ENCODE data around the gene IFITM10.

IFITM10 gene

GRCh38 chr11:1736447-1736992 is 13.9 kb downstream of the IFITM10 start:
- no peak for DNase-seq

GRCh38 chr11:1735271-1735670 is 15.1 kb downstream of the IFITM10 start:
- DNase-seq: no peak

- DNase-seq: no peak
Observed at GRCh38 chr11:1734641-1735081, 15.7 kb downstream of the IFITM10 start.

GRCh38 chr11:1733716-1734640 is 16.4 kb downstream of the IFITM10 start:
- no peak for DNase-seq

- no peak for DNase-seq
Observed at GRCh38 chr11:1733009-1733715, 17.2 kb downstream of the IFITM10 start.

- no peak for DNase-seq
Observed at GRCh38 chr11:1732418-1733008, 17.9 kb downstream of the IFITM10 start.

GRCh38 chr11:1731451-1732059 is 18.8 kb downstream of the IFITM10 start:
- DNase-seq: no peak

GRCh38 chr11:1730059-1730629 is 20.3 kb downstream of the IFITM10 start:
- no peak for DNase-seq

GRCh38 chr11:1729692-1730011 is 20.7 kb downstream of the IFITM10 start:
- DNase-seq: no peak

GRCh38 chr11:1728931-1729691 is 21.3 kb downstream of the IFITM10 start:
- DNase-seq: no peak

- DNase-seq: no peak
Observed at GRCh38 chr11:1728301-1728700, 22.1 kb downstream of the IFITM10 start.

GRCh38 chr11:1727861-1728260 is 22.5 kb downstream of the IFITM10 start:
- DNase-seq: no peak

- DNase-seq: no peak
Observed at GRCh38 chr11:1727096-1727690, 23.2 kb downstream of the IFITM10 start.

GRCh38 chr11:1719781-1720180 is 30.6 kb downstream of the IFITM10 start:
- no peak for DNase-seq

- DNase-seq: no peak
Observed at GRCh38 chr11:1718326-1718725, 32.1 kb downstream of the IFITM10 start.

GRCh38 chr11:1717745-1718144 is 32.6 kb downstream of the IFITM10 start:
- DNase-seq: no peak

- DNase-seq: no peak
Observed at GRCh38 chr11:1714908-1715885, 35.2 kb downstream of the IFITM10 start.

GRCh38 chr11:1708716-1709115 is 41.7 kb downstream of the IFITM10 start:
- no peak for DNase-seq

GRCh38 chr11:1707751-1708150 is 42.6 kb downstream of the IFITM10 start:
- no peak for DNase-seq
